ENCODE data around the gene TEX264.
A peak's percentile ranks its signal among the peaks of the same experiment; 100 is the strongest.
"Not testable (repeated sequence)": the region's sequence is repeated elsewhere in the genome, so short reads cannot be mapped to it uniquely, and the experiment has no call there.

Gene TEX264

DNA sequence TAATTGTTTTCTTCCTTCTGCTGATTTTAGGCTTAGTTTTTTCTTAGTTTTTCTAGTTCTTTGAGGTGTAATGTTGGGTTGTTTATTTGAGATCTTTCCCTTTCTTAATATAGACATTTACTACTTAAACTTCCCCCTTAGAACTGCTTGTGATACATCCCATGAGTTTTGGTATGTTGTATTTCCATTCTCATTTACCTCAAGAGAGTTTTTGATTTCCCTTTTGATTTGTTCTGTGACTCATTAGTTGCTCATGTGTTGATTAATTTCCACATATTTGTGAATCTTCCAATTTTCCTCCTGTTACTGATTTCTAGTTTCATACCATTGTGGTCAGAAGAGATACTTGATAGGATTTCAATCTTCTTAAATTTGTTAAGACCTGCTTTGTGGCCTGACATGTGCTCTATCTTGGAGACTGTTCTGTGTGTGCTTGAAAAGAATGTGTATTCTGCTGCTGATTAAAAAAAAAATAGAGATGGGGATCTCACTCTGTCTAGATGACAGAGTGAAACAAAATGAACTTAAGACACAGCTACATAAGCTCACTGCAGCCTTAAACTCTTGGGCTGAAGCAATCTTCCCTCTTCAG, 58.1 kb downstream of the TEX264 start:
- Mint-ChIP-seq H3K4me3 (peak overlapping the region; percentile 17), H3K27me3 (no peaks in the 10 kb centered on the region), H3K27ac (peak overlapping the region; percentile 62), H3K4me1 (ENCODE audit: low read depth) (peaks cover 24% of the 10 kb centered on the region), H3K36me3 (peaks cover 2% of the 10 kb centered on the region), H3K9me3 (ENCODE audit: low read depth) (no peaks in the 10 kb centered on the region)

DNA sequence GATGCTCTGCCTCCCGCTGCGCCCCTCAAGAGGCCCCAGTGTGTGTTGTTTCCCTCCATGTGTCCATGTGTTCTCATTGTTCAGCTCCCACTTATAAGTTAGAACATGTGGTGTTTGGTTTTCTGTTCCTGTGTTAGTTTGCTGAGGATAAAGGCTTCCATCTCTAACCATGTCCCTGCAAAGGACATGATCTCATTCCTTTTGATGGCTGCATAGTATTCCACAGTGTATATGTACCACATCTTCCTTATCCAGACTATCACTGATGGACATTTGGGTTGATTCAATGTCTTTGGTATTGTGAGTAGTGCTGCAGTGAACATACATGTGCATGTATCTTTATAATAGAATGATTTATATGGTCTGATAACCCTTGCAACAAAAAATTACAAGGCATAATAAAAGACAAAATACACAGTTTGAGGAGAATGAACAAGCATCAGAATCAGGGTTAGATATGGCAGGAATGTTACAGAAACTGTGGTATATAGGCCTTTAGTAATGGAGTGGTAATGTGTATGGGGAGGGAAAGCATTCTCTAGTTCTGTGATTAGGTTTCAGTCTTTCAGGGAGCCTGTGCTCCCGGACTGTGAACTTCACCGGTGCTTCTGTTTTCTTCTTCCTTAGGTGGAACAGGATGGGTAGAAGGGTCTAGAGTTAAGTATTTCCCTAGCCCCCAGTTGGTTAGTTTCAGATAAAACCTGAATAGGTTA, 63.0 kb downstream of the TEX264 start:
- peaks cover 26% of the 10 kb centered on the region for H3K4me1 Mint-ChIP-seq (ENCODE audit: low read depth)
- peaks cover 2% of the 10 kb centered on the region for H3K36me3 Mint-ChIP-seq
- peaks cover 5% of the 10 kb centered on the region for H3K27me3 Mint-ChIP-seq
- H3K27ac Mint-ChIP-seq = peak overlapping the region; percentile 2
- H3K4me3 Mint-ChIP-seq = no peak overlapping the region
- H3K9me3 Mint-ChIP-seq (ENCODE audit: low read depth) = no peaks in the 10 kb centered on the region

DNA sequence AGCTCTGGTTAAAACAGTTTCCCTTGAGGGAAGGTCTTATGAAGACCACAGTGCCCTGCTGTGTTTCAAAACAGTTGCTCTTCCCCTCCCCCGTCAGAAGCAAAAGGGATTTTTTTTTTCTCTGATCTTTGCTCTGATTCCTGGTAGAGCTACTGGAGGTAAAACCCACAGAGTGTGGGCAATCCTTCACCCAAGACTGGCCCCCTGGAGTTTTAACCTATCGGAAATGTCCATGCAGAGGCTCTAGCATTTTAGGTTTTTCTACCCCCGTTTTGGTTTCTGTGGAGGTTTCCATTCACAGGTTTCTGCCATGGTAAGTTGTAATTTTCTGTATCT, 63.5 kb downstream of the TEX264 start:
- H3K4me3 Mint-ChIP-seq = no peak overlapping the region
- H3K27ac Mint-ChIP-seq = no peak overlapping the region
- H3K9me3 Mint-ChIP-seq (ENCODE audit: low read depth) = no peaks in the 10 kb centered on the region
- peaks cover 22% of the 10 kb centered on the region for H3K4me1 Mint-ChIP-seq (ENCODE audit: low read depth)
- H3K27me3 Mint-ChIP-seq = peaks cover 5% of the 10 kb centered on the region
- H3K36me3 Mint-ChIP-seq = peaks cover 2% of the 10 kb centered on the region

GRCh38 chr3:51735039-51735438, 64.0 kb downstream of the TEX264 start:
- Mint-ChIP-seq H3K27ac (no peak overlapping the region), H3K4me3 (no peak overlapping the region), H3K9me3 (ENCODE audit: low read depth) (no peaks in the 10 kb centered on the region), H3K4me1 (ENCODE audit: low read depth) (peaks cover 19% of the 10 kb centered on the region), H3K36me3 (peaks cover 2% of the 10 kb centered on the region), H3K27me3 (peaks cover 5% of the 10 kb centered on the region)

DNA sequence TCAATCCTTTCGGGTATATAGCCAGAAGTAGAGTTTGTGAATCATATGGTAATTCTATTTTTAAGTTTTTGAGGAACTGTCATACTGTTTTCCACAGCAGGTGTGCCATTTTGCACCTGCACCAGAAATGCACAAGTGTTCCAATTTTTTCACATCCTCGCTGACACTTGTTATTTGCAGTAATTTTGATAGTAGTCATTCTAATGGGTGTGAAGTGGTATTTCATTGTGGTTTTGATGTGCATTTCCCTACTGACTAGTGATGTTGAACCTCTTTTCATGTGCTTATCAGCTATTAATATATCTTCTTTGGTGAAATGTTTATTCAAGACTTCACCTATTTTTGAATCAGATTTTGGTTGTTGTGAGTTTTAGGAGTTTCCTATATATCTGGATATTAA, 64.9 kb downstream of the TEX264 start:
- peaks cover 8% of the 10 kb centered on the region for H3K27me3 Mint-ChIP-seq
- peaks cover 2% of the 10 kb centered on the region for H3K36me3 Mint-ChIP-seq
- no peak overlapping the region for H3K4me3 Mint-ChIP-seq
- H3K9me3 Mint-ChIP-seq (ENCODE audit: low read depth) = no peaks in the 10 kb centered on the region
- H3K4me1 Mint-ChIP-seq (ENCODE audit: low read depth) = peaks cover 19% of the 10 kb centered on the region
- no peak overlapping the region for H3K27ac Mint-ChIP-seq

DNA sequence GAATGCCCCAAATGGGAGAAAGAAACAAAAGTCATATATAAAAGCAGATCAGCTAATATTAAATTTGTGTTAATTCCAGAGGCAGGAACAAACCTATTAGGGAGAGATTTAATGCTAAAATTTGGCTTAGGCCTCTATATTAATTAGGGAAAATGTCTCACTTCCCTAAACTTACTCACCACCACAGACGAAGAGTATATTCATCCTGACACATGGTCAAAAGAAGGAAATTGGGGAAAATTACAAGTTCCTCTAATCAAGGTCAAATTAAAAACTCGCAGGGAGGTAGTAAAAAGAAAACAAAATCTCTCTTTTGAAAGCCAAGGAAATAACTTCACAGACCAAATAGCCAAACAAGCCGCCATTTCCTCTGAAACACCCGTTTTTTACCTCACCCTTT, 68.1 kb downstream of the TEX264 start:
- H3K27ac Mint-ChIP-seq = no peak overlapping the region
- peaks cover 2% of the 10 kb centered on the region for H3K36me3 Mint-ChIP-seq
- H3K9me3 Mint-ChIP-seq (ENCODE audit: low read depth) = no peaks in the 10 kb centered on the region
- H3K4me1 Mint-ChIP-seq (ENCODE audit: low read depth) = peaks cover 17% of the 10 kb centered on the region
- H3K4me3 Mint-ChIP-seq = no peak overlapping the region
- peaks cover 8% of the 10 kb centered on the region for H3K27me3 Mint-ChIP-seq

DNA sequence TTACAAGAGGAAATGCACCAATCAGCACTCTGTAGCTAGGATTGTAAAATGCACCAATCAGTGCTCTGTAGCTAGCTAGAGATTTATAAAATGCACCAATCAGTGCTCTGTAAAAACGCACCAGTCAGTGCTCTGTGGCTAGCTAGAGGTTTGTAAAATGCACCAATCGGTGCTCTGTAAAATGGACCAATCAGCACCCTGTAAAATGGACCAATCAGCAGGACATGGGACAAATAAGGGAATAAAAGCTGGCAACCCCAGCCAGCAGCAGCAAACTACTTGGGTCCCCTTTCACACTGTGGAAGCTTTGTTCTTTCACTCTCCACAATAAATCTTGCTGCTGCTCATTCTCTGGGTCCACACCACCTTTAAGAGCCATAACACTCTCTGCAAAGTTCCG, 71.3 kb downstream of the TEX264 start:
- H3K27ac Mint-ChIP-seq; H3K9me3 Mint-ChIP-seq (ENCODE audit: low read depth); H3K4me1 Mint-ChIP-seq (ENCODE audit: low read depth); H3K36me3 Mint-ChIP-seq; H3K27me3 Mint-ChIP-seq; H3K4me3 Mint-ChIP-seq: not testable (repeated sequence)

GRCh38 chr3:51742978-51743377, 71.9 kb downstream of the TEX264 start:
- not testable (repeated sequence) for H3K27ac Mint-ChIP-seq; H3K4me1 Mint-ChIP-seq (ENCODE audit: low read depth); H3K36me3 Mint-ChIP-seq; H3K27me3 Mint-ChIP-seq; H3K4me3 Mint-ChIP-seq; H3K9me3 Mint-ChIP-seq (ENCODE audit: low read depth)

GRCh38 chr3:51747840-51748239, 76.8 kb downstream of the TEX264 start:
- H3K27me3 Mint-ChIP-seq = no peaks in the 10 kb centered on the region
- peaks cover 2% of the 10 kb centered on the region for H3K36me3 Mint-ChIP-seq
- H3K27ac Mint-ChIP-seq = peak overlapping the region; percentile 51
- H3K9me3 Mint-ChIP-seq (ENCODE audit: low read depth) = no peaks in the 10 kb centered on the region
- H3K4me1 Mint-ChIP-seq (ENCODE audit: low read depth) = peaks cover 13% of the 10 kb centered on the region
- no peak overlapping the region for H3K4me3 Mint-ChIP-seq

DNA sequence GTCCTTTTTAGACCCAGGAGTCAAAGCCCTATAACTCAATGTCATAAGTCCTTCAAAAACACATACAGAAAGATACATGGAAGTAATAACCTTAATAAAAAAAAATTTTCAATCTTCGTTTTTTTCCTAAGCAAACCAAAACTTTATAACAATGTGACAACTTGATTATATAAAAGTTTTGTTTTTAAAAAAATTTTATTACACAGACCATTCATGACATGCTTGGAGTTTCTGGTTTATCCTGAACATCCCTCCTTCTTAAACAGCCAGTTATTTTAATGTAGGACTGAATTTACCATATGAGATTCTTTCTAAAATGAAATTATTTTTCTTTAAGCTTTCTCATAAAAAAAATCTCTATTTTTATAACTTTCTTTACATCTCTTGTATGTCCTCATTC, 77.3 kb downstream of the TEX264 start:
- Mint-ChIP-seq H3K4me1 (ENCODE audit: low read depth) (peaks cover 14% of the 10 kb centered on the region), H3K27me3 (no peaks in the 10 kb centered on the region), H3K27ac (no peak overlapping the region), H3K9me3 (ENCODE audit: low read depth) (no peaks in the 10 kb centered on the region), H3K4me3 (no peak overlapping the region), H3K36me3 (no peaks in the 10 kb centered on the region)

- H3K4me1 Mint-ChIP-seq (ENCODE audit: low read depth) = peaks cover 14% of the 10 kb centered on the region
- H3K4me3 Mint-ChIP-seq = no peak overlapping the region
- no peaks in the 10 kb centered on the region for H3K27me3 Mint-ChIP-seq
- no peaks in the 10 kb centered on the region for H3K36me3 Mint-ChIP-seq
- no peak overlapping the region for H3K27ac Mint-ChIP-seq
- H3K9me3 Mint-ChIP-seq (ENCODE audit: low read depth) = no peaks in the 10 kb centered on the region
Observed at GRCh38 chr3:51750878-51751277, 79.8 kb downstream of the TEX264 start.

- Mint-ChIP-seq H3K36me3 (no peaks in the 10 kb centered on the region), H3K27me3 (no peaks in the 10 kb centered on the region), H3K4me3 (no peak overlapping the region), H3K9me3 (ENCODE audit: low read depth) (peaks cover 3% of the 10 kb centered on the region), H3K27ac (no peak overlapping the region), H3K4me1 (ENCODE audit: low read depth) (peaks cover 14% of the 10 kb centered on the region)
Observed at GRCh38 chr3:51751287-51751686, 80.2 kb downstream of the TEX264 start.

All from activated naive CD8-positive, alpha-beta T cell (primary cell).